Measurements from ENCODE around the gene PTPRN2. TPM values are rescaled to one million over a fixed set of nuclear protein-coding genes. Genes with fewer than 3 reads are reported as not detected.

Gene PTPRN2
- total RNA-seq, 5 donors from 2014 or later (not counting 1 experiment from before 2014, with no cell fraction given), result 0.60 to 1.7 (median 0.82) TPM

DNA sequence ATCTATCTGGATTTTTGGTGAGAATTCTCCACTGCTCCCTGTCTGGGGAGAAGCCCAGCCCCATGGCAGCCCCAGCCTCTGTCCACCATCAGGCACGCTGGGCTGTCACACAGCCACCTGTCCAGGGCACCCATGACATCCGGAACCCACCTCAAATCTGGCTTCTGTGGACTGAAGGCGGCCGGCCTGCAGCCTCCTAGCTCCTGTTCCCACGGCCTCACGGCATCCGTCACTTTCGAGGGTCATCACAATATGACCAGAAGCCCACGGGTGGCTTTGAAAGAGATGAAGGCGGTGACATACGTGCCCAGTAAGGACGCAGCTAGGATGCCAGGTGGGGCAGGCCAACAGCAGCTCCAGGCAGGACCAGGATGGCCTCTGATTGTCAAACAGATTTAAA is 140.9 kb downstream of the PTPRN2 start:
- H3K4me1 ChIP-seq (ENCODE audit: control insufficient read depth in 1 of 2, extremely low read depth in 1 of 2, insufficient read depth in 2 of 2, low read length in 2 of 2), result no peaks in the 10 kb centered on the region
- ChIA-PET POLR2A (no interaction called here), CTCF (no interaction called here)
- Mint-ChIP-seq H3K27ac (no peak overlapping the region), H3K4me3 (no peak overlapping the region), H3K4me1 (no peaks in the 10 kb centered on the region), H3K36me3 (no peaks in the 10 kb centered on the region), H3K27me3 (peaks cover 0 to 4% of the 10 kb centered on the region in 2 donors), H3K9me3 (peaks cover 0 to 5% (median 0%) of the 10 kb centered on the region in 3 donors)
- H3K27me3 ChIP-seq (replicated peaks in 1 of 2; ENCODE audit: control insufficient read depth in 2 of 2, extremely low read depth in 1 of 2, insufficient read depth in 2 of 2, low read length in 1 of 2), result peaks cover 0 to 18% of the 10 kb centered on the region in 2 experiments
- H3K9me3 ChIP-seq, result no peaks in the 10 kb centered on the region
- no peak overlapping the region for H3K4me3 ChIP-seq (ENCODE audit: control insufficient read depth in 1 of 2, extremely low read depth in 1 of 2, low read length in 1 of 2)
- DNase-seq (no peak), ATAC-seq (replicated peaks in 1 of 4) (no peak)
- no peak overlapping the region for H3K27ac ChIP-seq (ENCODE audit: low read length)
- 86% methylated on average over 12 of the region's 12 CpGs for WGBS (ENCODE audit: insufficient coverage)
- H3K36me3 ChIP-seq (ENCODE audit: control insufficient read depth in 2 of 2, extremely low read depth in 1 of 2, insufficient read depth in 1 of 2, low read length in 1 of 2), result no peaks in the 10 kb centered on the region

- H3K4me3 Mint-ChIP-seq, result no peak overlapping the region
- no peaks in the 10 kb centered on the region for H3K4me1 Mint-ChIP-seq
- CTCF ChIA-PET, result no interaction called here
- DNase-seq (no peak), ATAC-seq (replicated peaks in 1 of 4) (no peak)
- Histone ChIP-seq H3K4me3 (ENCODE audit: control insufficient read depth in 1 of 2, extremely low read depth in 1 of 2, low read length in 1 of 2) (no peak overlapping the region), H3K9me3 (no peaks in the 10 kb centered on the region), H3K36me3 (ENCODE audit: control insufficient read depth in 2 of 2, extremely low read depth in 1 of 2, insufficient read depth in 1 of 2, low read length in 1 of 2) (no peaks in the 10 kb centered on the region), H3K27ac (ENCODE audit: low read length) (no peak overlapping the region), H3K27me3 (replicated peaks in 1 of 2; ENCODE audit: control insufficient read depth in 2 of 2, extremely low read depth in 1 of 2, insufficient read depth in 2 of 2, low read length in 1 of 2) (peaks cover 0 to 18% of the 10 kb centered on the region in 2 experiments), H3K4me1 (ENCODE audit: control insufficient read depth in 1 of 2, extremely low read depth in 1 of 2, insufficient read depth in 2 of 2, low read length in 2 of 2) (no peaks in the 10 kb centered on the region)
- peaks cover 0 to 4% of the 10 kb centered on the region in 2 donors for H3K27me3 Mint-ChIP-seq
- peaks cover 0 to 9% (median 0%) of the 10 kb centered on the region in 3 donors for H3K9me3 Mint-ChIP-seq
- POLR2A ChIA-PET, result no interaction called here
- 77% methylated on average over 9 of the region's 13 CpGs for WGBS (ENCODE audit: insufficient coverage)
- no peaks in the 10 kb centered on the region for H3K36me3 Mint-ChIP-seq
- H3K27ac Mint-ChIP-seq, result no peak overlapping the region
These were observed 141.3 kb downstream of the PTPRN2 start for GRCh38 chr7:158446281-158446680.

- Histone ChIP-seq H3K27me3 (replicated peaks in 1 of 2; ENCODE audit: control insufficient read depth in 2 of 2, extremely low read depth in 1 of 2, insufficient read depth in 2 of 2, low read length in 1 of 2) (peaks cover 0 to 18% of the 10 kb centered on the region in 2 experiments), H3K9me3 (no peaks in the 10 kb centered on the region), H3K27ac (ENCODE audit: low read length) (no peak overlapping the region), H3K4me3 (ENCODE audit: control insufficient read depth in 1 of 2, extremely low read depth in 1 of 2, low read length in 1 of 2) (no peak overlapping the region), H3K36me3 (ENCODE audit: control insufficient read depth in 2 of 2, extremely low read depth in 1 of 2, insufficient read depth in 1 of 2, low read length in 1 of 2) (no peaks in the 10 kb centered on the region), H3K4me1 (ENCODE audit: control insufficient read depth in 1 of 2, extremely low read depth in 1 of 2, insufficient read depth in 2 of 2, low read length in 2 of 2) (no peaks in the 10 kb centered on the region)
- DNase-seq (no peak), ATAC-seq (replicated peaks in 1 of 4) (no peak)
- WGBS (ENCODE audit: insufficient coverage), result 87% methylated on average over 26 of the region's 30 CpGs
- Mint-ChIP-seq H3K27me3 (peaks cover 0 to 4% of the 10 kb centered on the region in 2 donors), H3K9me3 (peaks cover 0 to 13% (median 0%) of the 10 kb centered on the region in 3 donors), H3K4me3 (no peak overlapping the region), H3K27ac (no peak overlapping the region), H3K4me1 (no peaks in the 10 kb centered on the region), H3K36me3 (no peaks in the 10 kb centered on the region)
- ChIA-PET POLR2A (interaction anchor here in 1 of 2 donors (0.6 kb wide), 1 partner anchor 576 kb away, joined by 4 read pairs; no protein-coding TSS in a partner anchor), CTCF (no interaction called here)
These were observed 142.0 kb downstream of the PTPRN2 start for GRCh38 chr7:158445421-158446175.

GRCh38 chr7:158444501-158445420 is 142.9 kb downstream of the PTPRN2 start:
- Mint-ChIP-seq H3K4me3 (no peak overlapping the region), H3K27ac (no peak overlapping the region), H3K4me1 (no peaks in the 10 kb centered on the region), H3K36me3 (no peaks in the 10 kb centered on the region), H3K27me3 (peaks cover 0 to 4% of the 10 kb centered on the region in 2 donors), H3K9me3 (peaks cover 0 to 19% (median 0%) of the 10 kb centered on the region in 3 donors)
- DNase-seq (no peak), ATAC-seq (replicated peaks in 1 of 4) (no peak)
- Histone ChIP-seq H3K27ac (ENCODE audit: low read length) (no peak overlapping the region), H3K36me3 (ENCODE audit: control insufficient read depth in 2 of 2, extremely low read depth in 1 of 2, insufficient read depth in 1 of 2, low read length in 1 of 2) (no peaks in the 10 kb centered on the region), H3K9me3 (no peaks in the 10 kb centered on the region), H3K27me3 (replicated peaks in 1 of 2; ENCODE audit: control insufficient read depth in 2 of 2, extremely low read depth in 1 of 2, insufficient read depth in 2 of 2, low read length in 1 of 2) (peaks cover 0 to 18% of the 10 kb centered on the region in 2 experiments), H3K4me3 (ENCODE audit: control insufficient read depth in 1 of 2, extremely low read depth in 1 of 2, low read length in 1 of 2) (no peak overlapping the region), H3K4me1 (ENCODE audit: control insufficient read depth in 1 of 2, extremely low read depth in 1 of 2, insufficient read depth in 2 of 2, low read length in 2 of 2) (no peaks in the 10 kb centered on the region)
- CTCF ChIA-PET, result no interaction called here
- POLR2A ChIA-PET, result interaction anchor here in 1 of 2 donors (0.6 kb wide), 1 partner anchor 576 kb away, joined by 4 read pairs; no protein-coding TSS in a partner anchor
- 71% methylated on average over 24 of the region's 25 CpGs for WGBS (ENCODE audit: insufficient coverage)

GRCh38 chr7:158443688-158444483 is 143.7 kb downstream of the PTPRN2 start:
- no peaks in the 10 kb centered on the region for H3K9me3 ChIP-seq
- H3K4me1 ChIP-seq (ENCODE audit: control insufficient read depth in 1 of 2, extremely low read depth in 1 of 2, insufficient read depth in 2 of 2, low read length in 2 of 2), result no peaks in the 10 kb centered on the region
- Mint-ChIP-seq H3K27ac (no peak overlapping the region), H3K4me3 (no peak overlapping the region), H3K4me1 (no peaks in the 10 kb centered on the region), H3K27me3 (peaks cover 4 to 8% of the 10 kb centered on the region in 2 donors), H3K9me3 (peaks cover 0 to 19% (median 0%) of the 10 kb centered on the region in 3 donors), H3K36me3 (no peaks in the 10 kb centered on the region)
- ChIA-PET CTCF (no interaction called here), POLR2A (no interaction called here)
- no peak overlapping the region for H3K4me3 ChIP-seq (ENCODE audit: control insufficient read depth in 1 of 2, extremely low read depth in 1 of 2, low read length in 1 of 2)
- peaks cover 0 to 16% of the 10 kb centered on the region in 2 experiments for H3K27me3 ChIP-seq (replicated peaks in 1 of 2; ENCODE audit: control insufficient read depth in 2 of 2, extremely low read depth in 1 of 2, insufficient read depth in 2 of 2, low read length in 1 of 2)
- ATAC-seq (replicated peaks in 1 of 4), result no peak
- H3K36me3 ChIP-seq (ENCODE audit: control insufficient read depth in 2 of 2, extremely low read depth in 1 of 2, insufficient read depth in 1 of 2, low read length in 1 of 2), result no peaks in the 10 kb centered on the region
- WGBS (ENCODE audit: insufficient coverage), result 90% methylated on average over 12 of the region's 19 CpGs
- no peak overlapping the region for H3K27ac ChIP-seq (ENCODE audit: low read length)
- DNase-seq, result no peak
